DND-41 (cell line): ENCODE data around the gene YLPM1.

Experiments used
- ATAC-seq: fragments of 200-7000 bp; cut with Tn5 transposase; 3 replicates; pipeline ENCODE4 v1.9.1; 2021; ENCODE audit warnings: low read depth; ENCODE audit not compliant: insufficient read depth
- DNase-seq: peaks from one replicate; pipeline ENCODE4 v3.0.0-alpha.2; 2020
- H2AFZ ChIP-seq: 2 replicates; pipeline ENCODE4 v1.6.0; 2012; ENCODE audit warnings: low read depth, low read length
- H3K27ac ChIP-seq: 2 replicates; pipeline ENCODE4 v1.5.1; 2012; ENCODE audit warnings: low read length, inconsistent platforms
- H3K27me3 ChIP-seq: fragments of 200-600 bp; sonication (generic); 2 replicates; pipeline ENCODE4 v1.6.0; 2012; ENCODE audit warnings: low read length, mild to moderate bottlenecking, inconsistent platforms; ENCODE audit not compliant: insufficient read depth, poor library complexity
- H3K36me3 ChIP-seq: 2 replicates; pipeline ENCODE4 v1.5.1; 2012; ENCODE audit warnings: low read length, inconsistent platforms; ENCODE audit not compliant: insufficient read depth
- H3K4me1 ChIP-seq: 2 replicates; pipeline ENCODE4 v1.5.1; 2012; ENCODE audit warnings: mild to moderate bottlenecking, low read length; ENCODE audit not compliant: insufficient read depth
- H3K4me2 ChIP-seq: 2 replicates; pipeline ENCODE4 v1.6.0; 2012; ENCODE audit warnings: mild to moderate bottlenecking, moderate library complexity, low read length, inconsistent platforms; ENCODE audit not compliant: insufficient read depth
- H3K4me3 ChIP-seq, 2 experiments: fragments of 200-600 bp in 1 of 2; shearing (Covaris generic) in 1 of 2; 2 replicates each; pipeline ENCODE4 v1.5.1; 2012 to 2016; ENCODE audit warnings: inconsistent platforms in 2 of 2, low read length in 2 of 2, mild to moderate bottlenecking in 2 of 2, low read depth in 1 of 2, moderate library complexity in 1 of 2
- H3K79me2 ChIP-seq: 2 replicates; pipeline ENCODE4 v1.6.0; 2012; ENCODE audit warnings: low read length, inconsistent platforms; ENCODE audit not compliant: insufficient read depth
- H3K9ac ChIP-seq: 2 replicates; pipeline ENCODE4 v1.6.0; 2012; ENCODE audit warnings: low read depth, mild to moderate bottlenecking, inconsistent platforms, low read length, moderate library complexity
- H3K9me3 ChIP-seq: 2 replicates; pipeline ENCODE4 v1.5.1; 2012; ENCODE audit warnings: low read length, moderate library complexity, mild to moderate bottlenecking, inconsistent platforms; ENCODE audit not compliant: insufficient read depth, severe bottlenecking
- H4K20me1 ChIP-seq: 2 replicates; pipeline ENCODE4 v1.6.0; 2012; ENCODE audit warnings: low read length; ENCODE audit not compliant: insufficient read depth
- EZH2 ChIP-seq: IDR thresholded peaks from 3 replicates; pipeline ENCODE4 v1.6.1; 2012; ENCODE audit warnings: borderline replicate concordance, low read depth, mild to moderate bottlenecking, moderate library complexity, low read length, inconsistent platforms; ENCODE audit not compliant: severe bottlenecking
- TF ChIP-seq, protein P1 (sequence below): IDR thresholded peaks from 2 replicates; pipeline ENCODE4 v1.5.1; 2012; ENCODE audit warnings: borderline replicate concordance, low read length, moderate library complexity, mild to moderate bottlenecking; ENCODE audit not compliant: poor library complexity, severe bottlenecking; ENCODE audit errors: extremely low read depth

The YLPM1 gene

DNA sequence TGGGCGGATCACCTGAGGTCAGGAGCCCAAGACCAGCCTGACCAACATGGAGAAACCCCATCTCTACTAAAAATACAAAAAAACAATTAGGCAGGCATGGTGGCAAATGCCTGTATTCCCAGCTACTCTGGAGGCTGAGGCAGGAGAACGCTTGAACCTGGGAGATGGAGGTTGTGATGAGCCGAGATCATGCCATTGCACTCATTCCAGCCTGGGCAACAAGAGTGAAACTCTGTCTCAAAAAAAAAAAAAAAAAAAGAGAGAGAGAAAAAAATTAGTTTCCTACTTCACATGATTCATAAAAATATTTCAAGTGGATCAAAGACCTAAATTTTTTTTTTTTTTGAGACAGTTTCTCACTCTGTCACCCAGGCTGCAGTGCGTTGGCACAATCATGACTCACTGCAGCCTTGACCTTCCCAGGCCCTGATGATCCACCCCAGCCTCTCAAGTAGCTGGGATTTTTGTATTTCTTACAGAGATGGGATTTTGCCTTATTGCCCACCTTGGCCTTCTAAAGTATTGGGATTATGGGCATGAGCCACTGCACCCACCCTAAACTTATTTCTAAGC is 25.3 kb upstream of the YLPM1 start:
- Histone ChIP-seq H3K27me3 (no peaks in the 10 kb centered on the region), H3K9me3 (no peaks in the 10 kb centered on the region), H3K4me3 (no peak overlapping the region), H4K20me1 (no peaks in the 10 kb centered on the region), H3K79me2 (no peaks in the 10 kb centered on the region), H3K9ac (no peak overlapping the region), H3K4me1 (no peaks in the 10 kb centered on the region), H2AFZ (no peak overlapping the region), H3K27ac (no peak overlapping the region), H3K4me2 (no peak overlapping the region), H3K36me3 (peaks cover 46% of the 10 kb centered on the region)
- DNase-seq: no peak
- no peak for ATAC-seq
- TF ChIP-seq EZH2: no peak
- TF ChIP-seq, protein P1, sequence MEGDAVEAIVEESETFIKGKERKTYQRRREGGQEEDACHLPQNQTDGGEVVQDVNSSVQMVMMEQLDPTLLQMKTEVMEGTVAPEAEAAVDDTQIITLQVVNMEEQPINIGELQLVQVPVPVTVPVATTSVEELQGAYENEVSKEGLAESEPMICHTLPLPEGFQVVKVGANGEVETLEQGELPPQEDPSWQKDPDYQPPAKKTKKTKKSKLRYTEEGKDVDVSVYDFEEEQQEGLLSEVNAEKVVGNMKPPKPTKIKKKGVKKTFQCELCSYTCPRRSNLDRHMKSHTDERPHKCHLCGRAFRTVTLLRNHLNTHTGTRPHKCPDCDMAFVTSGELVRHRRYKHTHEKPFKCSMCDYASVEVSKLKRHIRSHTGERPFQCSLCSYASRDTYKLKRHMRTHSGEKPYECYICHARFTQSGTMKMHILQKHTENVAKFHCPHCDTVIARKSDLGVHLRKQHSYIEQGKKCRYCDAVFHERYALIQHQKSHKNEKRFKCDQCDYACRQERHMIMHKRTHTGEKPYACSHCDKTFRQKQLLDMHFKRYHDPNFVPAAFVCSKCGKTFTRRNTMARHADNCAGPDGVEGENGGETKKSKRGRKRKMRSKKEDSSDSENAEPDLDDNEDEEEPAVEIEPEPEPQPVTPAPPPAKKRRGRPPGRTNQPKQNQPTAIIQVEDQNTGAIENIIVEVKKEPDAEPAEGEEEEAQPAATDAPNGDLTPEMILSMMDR: no peak

- ATAC-seq: no peak
- no peaks in the 10 kb centered on the region for H3K9me3 ChIP-seq
- H3K9ac ChIP-seq: no peak overlapping the region
- no peaks in the 10 kb centered on the region for H4K20me1 ChIP-seq
- no peak for DNase-seq
- no peaks in the 10 kb centered on the region for H3K4me1 ChIP-seq
- no peaks in the 10 kb centered on the region for H3K79me2 ChIP-seq
- no peak overlapping the region for H3K4me3 ChIP-seq
- H3K27me3 ChIP-seq: no peaks in the 10 kb centered on the region
- H2AFZ ChIP-seq: no peak overlapping the region
- no peak overlapping the region for H3K4me2 ChIP-seq
- peaks cover 31% of the 10 kb centered on the region for H3K36me3 ChIP-seq
- TF ChIP-seq, protein P1: no peak
- TF ChIP-seq EZH2: no peak
- no peak overlapping the region for H3K27ac ChIP-seq
Measured at GRCh38 chr14:74739293-74740030, 23.7 kb upstream of the YLPM1 start.

DNA sequence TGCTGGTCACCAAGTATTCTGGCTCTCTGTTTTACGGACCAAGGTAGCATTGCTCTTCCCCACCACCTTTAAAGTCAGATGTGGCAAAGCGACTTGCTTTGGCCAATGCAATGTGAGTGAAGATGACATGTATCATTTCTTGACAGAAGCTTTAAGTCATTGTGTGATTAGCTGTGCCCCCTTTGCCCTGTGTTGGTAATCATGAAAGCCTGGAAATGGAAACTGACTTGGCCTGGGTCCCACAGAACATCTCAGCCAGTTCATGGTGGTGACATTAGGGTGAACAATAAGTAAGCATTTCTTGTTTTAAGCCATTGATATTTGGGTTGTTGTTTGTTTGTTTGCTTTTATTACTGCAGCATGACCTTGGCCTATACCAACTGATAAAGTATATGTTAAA is 15.9 kb upstream of the YLPM1 start:
- Histone ChIP-seq H4K20me1 (no peaks in the 10 kb centered on the region), H3K4me1 (no peaks in the 10 kb centered on the region), H3K36me3 (no peaks in the 10 kb centered on the region), H3K9ac (no peak overlapping the region), H3K27ac (no peak overlapping the region), H3K4me3 (no peak overlapping the region), H3K79me2 (no peaks in the 10 kb centered on the region), H3K4me2 (no peak overlapping the region), H3K27me3 (no peaks in the 10 kb centered on the region), H2AFZ (no peak overlapping the region), H3K9me3 (no peaks in the 10 kb centered on the region)
- TF ChIP-seq EZH2: no peak
- TF ChIP-seq, protein P1: no peak
- ATAC-seq (no peak), DNase-seq (no peak)
